ENCODE measurements around the gene RIN2. TPM values are rescaled to one million over a fixed set of nuclear protein-coding genes. Genes with fewer than 3 reads are reported as not detected.
"Not testable (repeated sequence)": the region's sequence is repeated elsewhere in the genome, so short reads cannot be mapped to it uniquely, and the experiment has no call there.

The RIN2 gene
- total RNA-seq, 4 donors from 2014 or later = 60.9 to 88.3 (median 83.2) TPM

- peak in 1 of 2 donors; percentile 76 for DNase-seq (ENCODE audit: low spot score in 2 of 2)
Measured at GRCh38 chr20:19750907-19751636, 7.0 kb upstream of the RIN2 start.

GRCh38 chr20:19754201-19754600 lies 3.9 kb upstream of the RIN2 start:
- DNase-seq (ENCODE audit: low spot score in 2 of 2) = peak in 1 of 2 donors; percentile 53
- H3K4me3 ChIP-seq (ENCODE audit: low read depth, poor library complexity, severe bottlenecking); intact Hi-C loops (cut with DNase I; ENCODE audit: low total_unique reads): not testable (repeated sequence)
- 91 to 97% methylated on average over 13 to 14 of the region's 14 CpGs for WGBS, 2 donors

More at GRCh38 chr20:19750907-19751636, 7.0 kb upstream of the RIN2 start:
- WGBS, 2 donors = 55 to 62% methylated on average over 5 of the region's 5 CpGs
- TF ChIP-seq CTCF (IDR thresholded peaks at IDR 0.05) (no peak), POLR2A (IDR thresholded peaks at IDR 0.05) (no peak)
- H3K4me3 ChIP-seq (ENCODE audit: low read depth, poor library complexity, severe bottlenecking) = no peak overlapping the region
- intact Hi-C loops (cut with DNase I; ENCODE audit: low total_unique reads) = no loop called here

- peak overlapping the region; percentile 78 for H3K4me3 ChIP-seq (ENCODE audit: low read depth, poor library complexity, severe bottlenecking)
- 24 to 25% methylated on average over 22 of the region's 22 CpGs for WGBS, 2 donors
- intact Hi-C loops (cut with DNase I; ENCODE audit: low total_unique reads) = no loop called here
- DNase-seq (ENCODE audit: low spot score in 2 of 2) = peak in 1 of 2 donors; percentile 56
- TF ChIP-seq POLR2A (IDR thresholded peaks at IDR 0.05) (no peak), CTCF (IDR thresholded peaks at IDR 0.05) (no peak)
Measured at GRCh38 chr20:19756761-19757486, 1.1 kb upstream of the RIN2 start.

- intact Hi-C loops (cut with DNase I; ENCODE audit: low total_unique reads) = no loop called here
- TF ChIP-seq CTCF (IDR thresholded peaks at IDR 0.05) (no peak), POLR2A (IDR thresholded peaks at IDR 0.05) (no peak)
- DNase-seq (ENCODE audit: low spot score in 2 of 2) = peak; percentile 88 to 98
- 0 to 1% methylated on average over 43 to 44 of the region's 45 CpGs for WGBS, 2 donors
- peak overlapping the region; percentile 78 for H3K4me3 ChIP-seq (ENCODE audit: low read depth, poor library complexity, severe bottlenecking)
Measured at GRCh38 chr20:19757487-19758132, 448 bp upstream of the RIN2 start.

- H3K4me3 ChIP-seq (ENCODE audit: low read depth, poor library complexity, severe bottlenecking) = peak overlapping the region; percentile 78
- intact Hi-C loops (cut with DNase I; ENCODE audit: low total_unique reads) = no loop called here
- TF ChIP-seq CTCF (IDR thresholded peaks at IDR 0.05) (no peak), POLR2A (IDR thresholded peaks at IDR 0.05) (no peak)
- DNase-seq (ENCODE audit: low spot score in 2 of 2) = peak; percentile 66 to 96
- 2% methylated on average over 37 to 39 of the region's 54 CpGs for WGBS, 2 donors
Measured at GRCh38 chr20:19758501-19759331, 658 bp downstream of the RIN2 start.
